PC-9 (cell line): Measurements from ENCODE around the gene UBE2Q2. TPM values are rescaled to one million over a fixed set of nuclear protein-coding genes. Genes with fewer than 3 reads are reported as not detected.
"Not testable (repeated sequence)": the region's sequence is repeated elsewhere in the genome, so short reads cannot be mapped to it uniquely, and the experiment has no call there.

Experiments
- BruUV-seq: library from RNA; stranded (reverse); fragments of 400-500 nt; replicated peaks from 2 replicates; lab custom pipeline; 2021; lab: Mats Ljungman, UMichigan
- CTCF ChIA-PET: fragments of 300-600 bp; sonication (Branson Sonifier 250); formaldehyde crosslinking; loops from one replicate; lab custom pipeline; 2022; ENCODE audit warnings: antibody characterized with exemption; lab: Charles Lee
- POLR2A ChIA-PET: fragments of 300-600 bp; sonication (Branson Sonifier 250); formaldehyde crosslinking; loops from one replicate; lab custom pipeline; 2022; ENCODE audit warnings: antibody characterized with exemption; ENCODE audit not compliant: unreplicated experiment; lab: Charles Lee
- DNase-seq, 2 experiments: peaks; one replicate each; pipeline versions ENCODE4 v3.0.0 to v3.0.0-alpha.2; 2015 to 2022; ENCODE audit warnings: mixed read lengths in 1 of 2
- H2AFZ ChIP-seq: fragments of 200-600 bp; sonication (generic); 2 replicates; pipeline ENCODE4 v1.8.1; 2017; ENCODE audit warnings: antibody characterized with exemption
- H3F3A ChIP-seq: fragments of 200-600 bp; sonication (generic); 2 replicates; pipeline ENCODE4 v1.8.1; 2017; ENCODE audit warnings: antibody characterized with exemption, mild to moderate bottlenecking, low read depth; ENCODE audit not compliant: insufficient read depth
- H3K27ac ChIP-seq: fragments of 200-600 bp; sonication (generic); 2 replicates; pipeline ENCODE4 v1.6.1; 2016; ENCODE audit warnings: mixed run types
- H3K27me3 ChIP-seq: fragments of 200-600 bp; sonication (generic); 2 replicates; pipeline ENCODE4 v1.6.1; 2016; ENCODE audit warnings: low read depth, mixed run types; ENCODE audit not compliant: insufficient read depth
- H3K36me3 ChIP-seq: fragments of 200-600 bp; sonication (generic); 2 replicates; pipeline ENCODE4 v1.6.1; 2016; ENCODE audit warnings: low read depth, mixed run types
- H3K4me1 ChIP-seq: fragments of 200-600 bp; sonication (generic); replicated peaks from 2 replicates; pipeline ENCODE4 v1.6.1; 2016; ENCODE audit warnings: mixed run types; ENCODE audit not compliant: insufficient read depth
- H3K4me2 ChIP-seq: fragments of 200-600 bp; sonication (generic); 2 replicates; pipeline ENCODE4 v1.6.1; 2017; ENCODE audit warnings: mixed run types
- H3K4me3 ChIP-seq: fragments of 200-600 bp; sonication (generic); 2 replicates; pipeline ENCODE4 v1.6.1; 2016; ENCODE audit warnings: mixed run types
- H3K79me2 ChIP-seq: fragments of 200-600 bp; sonication (generic); 2 replicates; pipeline ENCODE4 v1.6.1; 2017; ENCODE audit warnings: low read depth, mixed run types
- H3K9me2 ChIP-seq: fragments of 200-600 bp; sonication (generic); 2 replicates; pipeline ENCODE4 v1.8.1; 2017; ENCODE audit warnings: mild to moderate bottlenecking; ENCODE audit not compliant: insufficient read depth
- H3K9me3 ChIP-seq: fragments of 200-600 bp; sonication (generic); 2 replicates; pipeline ENCODE4 v1.8.1; 2016; ENCODE audit warnings: low read depth; ENCODE audit not compliant: insufficient read depth
- H4K20me1 ChIP-seq: fragments of 200-600 bp; sonication (generic); 2 replicates; pipeline ENCODE4 v1.8.1; 2017; ENCODE audit not compliant: insufficient read depth
- EZH2 ChIP-seq: fragments of 200-600 bp; sonication (generic); IDR thresholded peaks from 2 replicates; pipeline ENCODE4 v1.8.0; 2017; ENCODE audit warnings: antibody characterized with exemption, low read depth
- intact Hi-C: fragments of 100-400 bp; cut with micrococcal nuclease; formaldehyde crosslinking; loops from one replicate; pipeline ENCODE4 v1.10.0; 2022; ENCODE audit not compliant: unreplicated experiment
- total RNA-seq: library from RNA; stranded (reverse); gene quantifications from 2 replicates; pipeline ENCODE4 v1.2.3, GENCODE V29; 2021
- TF ChIP-seq, protein P1 (sequence below): fragments of 200-600 bp; sonication (generic); conservative IDR thresholded peaks from 2 replicates; pipeline ENCODE4 v1.6.1; 2017; ENCODE audit warnings: mixed run types, antibody characterized with exemption, mild to moderate bottlenecking, moderate library complexity

The UBE2Q2 gene
- total RNA-seq, 1 experiment from 2014 or later: 15.6 TPM

DNA sequence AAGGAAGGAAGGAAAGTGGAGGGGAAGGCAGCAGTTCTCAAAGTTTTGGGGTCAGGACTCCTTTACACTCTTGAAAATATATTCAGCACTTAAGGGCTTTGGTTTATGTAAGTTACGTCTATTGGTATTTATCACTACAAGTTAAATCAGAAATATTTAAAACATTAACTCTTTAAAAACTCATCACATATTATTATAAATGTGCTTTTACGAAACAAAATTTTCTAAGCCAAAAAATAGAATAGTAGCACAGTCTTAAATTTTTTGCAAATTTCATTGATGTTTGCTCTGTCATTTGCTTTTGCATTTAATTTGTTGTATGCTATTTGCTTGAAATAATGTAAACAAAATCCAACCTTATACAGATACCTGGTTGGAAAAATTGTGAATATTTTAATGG lies 7.5 kb downstream of the UBE2Q2 start:
- H4K20me1 ChIP-seq: no peaks in the 10 kb centered on the region
- no TSS peak for BruUV-seq
- H2AFZ ChIP-seq: no peak overlapping the region
- H3K9me2 ChIP-seq: no peaks in the 10 kb centered on the region
- no peak for DNase-seq
- H3K4me3 ChIP-seq: no peak overlapping the region
- H3K27ac ChIP-seq: no peak overlapping the region
- H3K79me2 ChIP-seq: peaks cover 50% of the 10 kb centered on the region
- ChIA-PET CTCF (no interaction called here), POLR2A (no interaction called here)
- no peaks in the 10 kb centered on the region for H3K9me3 ChIP-seq
- intact Hi-C loops: no loop called here
- no peaks in the 10 kb centered on the region for H3F3A ChIP-seq
- no peak overlapping the region for H3K4me2 ChIP-seq
- H3K27me3 ChIP-seq: no peaks in the 10 kb centered on the region
- H3K4me1 ChIP-seq: no peaks in the 10 kb centered on the region
- no peak for TF ChIP-seq EZH2
- TF ChIP-seq, protein P1, sequence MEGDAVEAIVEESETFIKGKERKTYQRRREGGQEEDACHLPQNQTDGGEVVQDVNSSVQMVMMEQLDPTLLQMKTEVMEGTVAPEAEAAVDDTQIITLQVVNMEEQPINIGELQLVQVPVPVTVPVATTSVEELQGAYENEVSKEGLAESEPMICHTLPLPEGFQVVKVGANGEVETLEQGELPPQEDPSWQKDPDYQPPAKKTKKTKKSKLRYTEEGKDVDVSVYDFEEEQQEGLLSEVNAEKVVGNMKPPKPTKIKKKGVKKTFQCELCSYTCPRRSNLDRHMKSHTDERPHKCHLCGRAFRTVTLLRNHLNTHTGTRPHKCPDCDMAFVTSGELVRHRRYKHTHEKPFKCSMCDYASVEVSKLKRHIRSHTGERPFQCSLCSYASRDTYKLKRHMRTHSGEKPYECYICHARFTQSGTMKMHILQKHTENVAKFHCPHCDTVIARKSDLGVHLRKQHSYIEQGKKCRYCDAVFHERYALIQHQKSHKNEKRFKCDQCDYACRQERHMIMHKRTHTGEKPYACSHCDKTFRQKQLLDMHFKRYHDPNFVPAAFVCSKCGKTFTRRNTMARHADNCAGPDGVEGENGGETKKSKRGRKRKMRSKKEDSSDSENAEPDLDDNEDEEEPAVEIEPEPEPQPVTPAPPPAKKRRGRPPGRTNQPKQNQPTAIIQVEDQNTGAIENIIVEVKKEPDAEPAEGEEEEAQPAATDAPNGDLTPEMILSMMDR: no peak
- no peaks in the 10 kb centered on the region for H3K36me3 ChIP-seq

DNA sequence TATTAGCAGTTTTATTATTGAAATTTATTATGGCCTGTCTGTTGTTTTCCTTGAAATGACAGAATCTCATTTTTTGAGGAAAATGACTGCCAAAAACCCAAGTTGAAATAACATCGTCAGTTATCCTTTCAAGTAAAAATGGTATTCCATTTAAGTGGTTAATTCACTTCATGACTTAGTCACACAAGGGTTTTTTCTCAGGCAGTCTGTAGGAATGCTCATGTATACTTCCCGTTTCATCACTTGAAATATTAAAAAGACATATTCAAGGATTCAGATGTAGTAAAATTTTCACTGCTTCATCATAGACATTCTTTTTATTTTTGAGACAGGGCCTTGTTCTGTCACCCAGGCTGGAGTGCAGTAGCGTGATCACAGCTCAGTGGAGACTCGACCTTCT lies 8.3 kb downstream of the UBE2Q2 start:
- H3K9me3 ChIP-seq, POLR2A ChIA-PET, H3K27me3 ChIP-seq, intact Hi-C loops, BruUV-seq, H3K4me1 ChIP-seq, CTCF ChIA-PET, H3K4me3 ChIP-seq, H3K27ac ChIP-seq, H3F3A ChIP-seq, H3K4me2 ChIP-seq, H4K20me1 ChIP-seq, H3K36me3 ChIP-seq, DNase-seq, H2AFZ ChIP-seq, H3K9me2 ChIP-seq: not testable (repeated sequence)
- H3K79me2 ChIP-seq: peaks cover 41% of the 10 kb centered on the region

DNA sequence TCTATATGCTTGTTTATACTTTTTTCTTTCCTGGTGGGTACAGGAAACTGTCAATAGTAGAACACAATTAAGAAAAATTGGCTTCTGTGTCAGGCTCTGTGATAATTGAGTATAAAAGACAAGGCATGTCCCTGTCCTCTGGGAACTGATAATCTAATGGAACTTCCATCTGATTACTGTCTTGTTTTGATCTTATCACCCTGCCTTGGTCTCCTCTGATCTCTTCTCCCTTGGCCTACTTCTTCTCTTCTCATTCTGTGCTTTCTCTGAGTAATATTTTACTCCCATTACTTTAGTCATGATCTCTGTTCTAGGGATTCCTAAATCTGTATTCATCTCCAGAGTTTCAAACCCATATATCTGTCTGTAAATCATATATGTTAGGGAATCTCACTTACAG lies 14.6 kb downstream of the UBE2Q2 start:
- Histone ChIP-seq H3K27ac (no peak overlapping the region), H2AFZ (no peak overlapping the region), H3K4me3 (no peak overlapping the region), H3K4me1 (no peaks in the 10 kb centered on the region), H4K20me1 (no peaks in the 10 kb centered on the region), H3K9me3 (no peaks in the 10 kb centered on the region), H3K36me3 (no peaks in the 10 kb centered on the region), H3K27me3 (no peaks in the 10 kb centered on the region), H3F3A (no peaks in the 10 kb centered on the region), H3K79me2 (0 out of 2 replicates have a peak, but pooled peaks cover 3% of the 10 kb centered on the region), H3K9me2 (no peaks in the 10 kb centered on the region), H3K4me2 (no peak overlapping the region)
- POLR2A ChIA-PET: no interaction called here
- TF ChIP-seq EZH2: no peak
- TF ChIP-seq, protein P1: no peak
- CTCF ChIA-PET: no interaction called here
- DNase-seq: no peak
- intact Hi-C loops: no loop called here
- no TSS peak for BruUV-seq

DNA sequence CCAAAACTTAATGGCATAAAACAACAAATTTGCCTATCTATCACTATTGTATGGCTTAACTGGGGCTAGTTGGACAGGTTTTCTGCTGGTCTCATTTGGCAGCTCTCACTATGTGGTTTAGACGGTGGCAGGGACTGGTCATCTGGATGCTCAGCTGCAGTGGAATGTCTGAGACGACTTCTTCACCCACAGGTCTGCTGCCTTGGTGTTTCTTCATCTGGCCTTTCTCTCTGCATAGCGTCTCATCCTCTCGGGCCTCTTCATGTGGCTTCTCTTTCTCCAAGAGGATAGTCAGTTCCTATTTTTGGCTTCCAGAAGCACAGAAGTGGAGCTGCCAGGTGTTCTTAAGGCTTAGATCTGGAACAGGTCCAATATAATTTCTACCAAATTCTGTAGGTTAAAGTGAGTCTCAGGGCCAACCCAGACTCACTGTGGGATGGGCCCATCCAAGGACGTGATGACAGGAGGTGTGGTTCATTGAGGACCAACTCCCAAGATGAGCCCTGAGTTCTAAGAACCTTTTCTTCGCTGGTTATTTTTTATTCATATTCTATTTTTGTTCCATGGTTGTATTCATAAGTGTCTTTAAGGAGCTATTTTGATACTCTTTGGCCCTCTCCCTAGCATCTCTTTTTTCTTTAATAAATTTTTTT lies 18.6 kb downstream of the UBE2Q2 start:
- CTCF ChIA-PET: no interaction called here
- no peak for TF ChIP-seq EZH2
- TF ChIP-seq, protein P1: no peak

More for the DNA sequence above, 18.6 kb downstream of the UBE2Q2 start:
- Histone ChIP-seq H2AFZ (no peak overlapping the region), H3K27ac (no peak overlapping the region), H3K9me3 (no peaks in the 10 kb centered on the region), H3K36me3 (no peaks in the 10 kb centered on the region; the same call in 1 of the 2 replicates), H3K4me2 (no peak overlapping the region), H3K9me2 (no peaks in the 10 kb centered on the region), H3K27me3 (no peaks in the 10 kb centered on the region), H3K4me1 (no peaks in the 10 kb centered on the region), H4K20me1 (no peaks in the 10 kb centered on the region), H3K4me3 (no peak overlapping the region), H3F3A (no peaks in the 10 kb centered on the region), H3K79me2 (no peaks in the 10 kb centered on the region)
- no peak for DNase-seq
- POLR2A ChIA-PET: no interaction called here
- intact Hi-C loops: no loop called here
- no TSS peak for BruUV-seq
